ENCODE measurements around the gene CSNK1A1. TPM values are rescaled to one million over a fixed set of nuclear protein-coding genes. Genes with fewer than 3 reads are reported as not detected.
A peak's percentile ranks its signal among the peaks of the same experiment; 100 is the strongest.
"Not testable (repeated sequence)": the region's sequence is repeated elsewhere in the genome, so short reads cannot be mapped to it uniquely, and the experiment has no call there.

CSNK1A1 gene
- total RNA-seq, 1 experiment from 2014 or later = 244 TPM

- BruUV-seq (replicated peaks) = no TSS peak
- H3K36me3 ChIP-seq (ENCODE audit: insufficient read depth, low read length, poor library complexity, severe bottlenecking) = no peaks in the 10 kb centered on the region
- no peaks in the 10 kb centered on the region for H3K9me3 ChIP-seq (ENCODE audit: low read depth, low read length, poor library complexity, severe bottlenecking)
- DNase-seq (ENCODE audit: low spot score) = no peak
- POLR2A ChIA-PET (ENCODE audit: low non-redundant PET) = interaction anchor here (0.6 kb wide), 1 partner anchor 104 kb away, joined by 3 read pairs; the partner anchor contains the start of gene CSNK1A1
- intact Hi-C loops (cut with micrococcal nuclease; ENCODE audit: unreplicated experiment) = no loop called here
- H3K27me3 ChIP-seq (replicated peaks; ENCODE audit: insufficient read depth, low read depth, low read length, poor library complexity) = no peaks in the 10 kb centered on the region
- no peak for TF ChIP-seq EZH2 (IDR thresholded peaks at IDR 0.05; ENCODE audit: borderline replicate concordance, low read depth, low read length, poor library complexity, severe bottlenecking)
- TF ChIP-seq, protein P1, sequence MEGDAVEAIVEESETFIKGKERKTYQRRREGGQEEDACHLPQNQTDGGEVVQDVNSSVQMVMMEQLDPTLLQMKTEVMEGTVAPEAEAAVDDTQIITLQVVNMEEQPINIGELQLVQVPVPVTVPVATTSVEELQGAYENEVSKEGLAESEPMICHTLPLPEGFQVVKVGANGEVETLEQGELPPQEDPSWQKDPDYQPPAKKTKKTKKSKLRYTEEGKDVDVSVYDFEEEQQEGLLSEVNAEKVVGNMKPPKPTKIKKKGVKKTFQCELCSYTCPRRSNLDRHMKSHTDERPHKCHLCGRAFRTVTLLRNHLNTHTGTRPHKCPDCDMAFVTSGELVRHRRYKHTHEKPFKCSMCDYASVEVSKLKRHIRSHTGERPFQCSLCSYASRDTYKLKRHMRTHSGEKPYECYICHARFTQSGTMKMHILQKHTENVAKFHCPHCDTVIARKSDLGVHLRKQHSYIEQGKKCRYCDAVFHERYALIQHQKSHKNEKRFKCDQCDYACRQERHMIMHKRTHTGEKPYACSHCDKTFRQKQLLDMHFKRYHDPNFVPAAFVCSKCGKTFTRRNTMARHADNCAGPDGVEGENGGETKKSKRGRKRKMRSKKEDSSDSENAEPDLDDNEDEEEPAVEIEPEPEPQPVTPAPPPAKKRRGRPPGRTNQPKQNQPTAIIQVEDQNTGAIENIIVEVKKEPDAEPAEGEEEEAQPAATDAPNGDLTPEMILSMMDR (conservative IDR thresholded peaks at IDR 0.05; ENCODE audit: low read depth, low read length) = no peak
- no peak overlapping the region for H3K4me3 ChIP-seq (ENCODE audit: low read depth, low read length, poor library complexity, severe bottlenecking)
- H3K4me1 ChIP-seq (ENCODE audit: insufficient read depth, low read length, poor library complexity, severe bottlenecking) = peaks cover 6% of the 10 kb centered on the region
- CTCF ChIA-PET = no interaction called here
- no peak overlapping the region for H3K27ac ChIP-seq (ENCODE audit: low read depth, low read length, poor library complexity, severe bottlenecking)
Measured at GRCh38 chr5:149447373-149448367, 103.6 kb downstream of the CSNK1A1 start.

- H3K27ac ChIP-seq (ENCODE audit: low read depth, low read length, poor library complexity, severe bottlenecking); H3K36me3 ChIP-seq (ENCODE audit: insufficient read depth, low read length, poor library complexity, severe bottlenecking); H3K27me3 ChIP-seq (replicated peaks; ENCODE audit: insufficient read depth, low read depth, low read length, poor library complexity); CTCF ChIA-PET; H3K4me1 ChIP-seq (ENCODE audit: insufficient read depth, low read length, poor library complexity, severe bottlenecking); H3K4me3 ChIP-seq (ENCODE audit: low read depth, low read length, poor library complexity, severe bottlenecking); POLR2A ChIA-PET (ENCODE audit: low non-redundant PET); DNase-seq (ENCODE audit: low spot score); BruUV-seq (replicated peaks); intact Hi-C loops (cut with micrococcal nuclease; ENCODE audit: unreplicated experiment); H3K9me3 ChIP-seq (ENCODE audit: low read depth, low read length, poor library complexity, severe bottlenecking): not testable (repeated sequence)
Measured at GRCh38 chr5:149446794-149447193, 104.4 kb downstream of the CSNK1A1 start.

DNA sequence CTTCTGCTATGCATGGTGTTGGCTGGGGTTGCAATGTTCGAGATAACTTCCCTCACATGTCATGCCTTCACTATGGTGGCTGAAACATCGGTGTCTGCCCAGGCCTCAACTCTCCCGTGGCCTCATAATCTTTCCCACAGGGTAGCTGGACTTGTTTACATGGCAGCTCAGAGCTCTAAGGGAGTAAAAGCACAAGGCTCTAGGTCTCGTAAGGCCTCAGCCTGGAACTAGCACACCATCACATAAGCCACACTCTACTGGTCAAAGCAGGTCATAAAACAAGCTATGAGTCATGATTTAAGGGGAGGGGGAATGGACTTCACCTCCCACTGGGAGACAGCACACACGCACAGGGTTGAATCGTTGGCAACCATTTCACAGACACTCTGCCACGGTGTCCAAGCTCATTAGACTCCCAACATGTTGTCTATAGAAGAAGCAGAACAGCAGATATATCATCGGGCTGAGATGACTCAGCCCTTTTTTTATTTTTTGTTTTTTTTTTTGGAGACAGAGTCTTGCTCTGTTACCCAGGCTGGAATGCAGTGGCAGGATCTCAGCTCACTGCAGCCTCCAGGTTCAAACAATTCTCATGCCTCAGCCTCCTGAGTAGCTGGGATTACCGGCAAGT, 105.4 kb downstream of the CSNK1A1 start:
- intact Hi-C loops (cut with micrococcal nuclease; ENCODE audit: unreplicated experiment) = no loop called here
- DNase-seq (ENCODE audit: low spot score) = peak; percentile 47

More for the DNA sequence above, 105.4 kb downstream of the CSNK1A1 start:
- Histone ChIP-seq H3K9me3 (ENCODE audit: low read depth, low read length, poor library complexity, severe bottlenecking) (no peaks in the 10 kb centered on the region), H3K4me1 (ENCODE audit: insufficient read depth, low read length, poor library complexity, severe bottlenecking) (peaks cover 6% of the 10 kb centered on the region), H3K27me3 (replicated peaks; ENCODE audit: insufficient read depth, low read depth, low read length, poor library complexity) (no peaks in the 10 kb centered on the region), H3K36me3 (ENCODE audit: insufficient read depth, low read length, poor library complexity, severe bottlenecking) (no peaks in the 10 kb centered on the region), H3K4me3 (ENCODE audit: low read depth, low read length, poor library complexity, severe bottlenecking) (no peak overlapping the region), H3K27ac (ENCODE audit: low read depth, low read length, poor library complexity, severe bottlenecking) (no peak overlapping the region)
- CTCF ChIA-PET = interaction anchor here (0.6 to 0.7 kb wide), 4 partner anchors 9 to 62 kb away, joined by 3 to 6 read pairs (median 4); no protein-coding TSS in a partner anchor
- POLR2A ChIA-PET (ENCODE audit: low non-redundant PET) = no interaction called here
- BruUV-seq (replicated peaks) = no TSS peak
- no peak for TF ChIP-seq EZH2 (IDR thresholded peaks at IDR 0.05; ENCODE audit: borderline replicate concordance, low read depth, low read length, poor library complexity, severe bottlenecking)
- TF ChIP-seq, protein P1 (conservative IDR thresholded peaks at IDR 0.05; ENCODE audit: low read depth, low read length) = no peak

Data from A673 (cell line).